Caco-2 (cell line): ENCODE data around the gene EIF3I. TPM values are rescaled to one million over a fixed set of nuclear protein-coding genes. Genes with fewer than 3 reads are reported as not detected.

Source experiments
- BruUV-seq: library from RNA; stranded (reverse); fragments of 400-500 nt; replicated peaks from 2 replicates; lab custom pipeline; 2021; lab: Mats Ljungman, UMichigan
- CTCF ChIA-PET: fragments of 300-600 bp; sonication (Branson Sonifier 250); formaldehyde crosslinking; loops from one replicate; lab custom pipeline; 2022; ENCODE audit warnings: antibody characterized with exemption; lab: Charles Lee
- POLR2A ChIA-PET: fragments of 300-600 bp; sonication (Branson Sonifier 250); formaldehyde crosslinking; loops from one replicate; lab custom pipeline; 2022; ENCODE audit warnings: antibody characterized with exemption; lab: Charles Lee
- DNase-seq, 2 experiments: peaks; one replicate each; pipeline versions ENCODE4 v3.0.0 to v3.0.0-alpha.2; 2020 to 2022
- H3K27me3 ChIP-seq: replicated peaks from 2 replicates; pipeline ENCODE4 v1.6.0; 2011; ENCODE audit warnings: low read length; ENCODE audit not compliant: control insufficient read depth, insufficient read depth
- H3K36me3 ChIP-seq: 2 replicates; pipeline ENCODE4 v1.5.1; 2011; ENCODE audit warnings: low read length; ENCODE audit not compliant: control insufficient read depth, insufficient read depth
- H3K4me1 ChIP-seq: fragments of 250-450 bp; sonication (Bioruptor Pico); 2 replicates; pipeline ENCODE4 v1.5.1; 2020; ENCODE audit warnings: mild to moderate bottlenecking
- H3K4me3 ChIP-seq: 2 replicates; pipeline ENCODE4 v1.5.1; 2011; ENCODE audit warnings: low read depth, mild to moderate bottlenecking, control low read depth, low read length
- H3K9me3 ChIP-seq: fragments of 250-450 bp; sonication (Bioruptor Pico); 2 replicates; pipeline ENCODE4 v1.5.1; 2020; ENCODE audit warnings: mild to moderate bottlenecking, moderate library complexity
- H3K27ac Mint-ChIP-seq: one replicate; pipeline ENCODE4 v1.8.0; 2022; ENCODE audit warnings: mixed read lengths; ENCODE audit not compliant: unreplicated experiment
- H3K27me3 Mint-ChIP-seq: one replicate; pipeline ENCODE4 v1.8.0; 2022; ENCODE audit warnings: mixed read lengths; ENCODE audit not compliant: insufficient read depth, unreplicated experiment
- H3K36me3 Mint-ChIP-seq: one replicate; pipeline ENCODE4 v1.8.0; 2022; ENCODE audit warnings: mild to moderate bottlenecking, mixed read lengths; ENCODE audit not compliant: insufficient read depth, unreplicated experiment
- H3K4me1 Mint-ChIP-seq: one replicate; pipeline ENCODE4 v1.8.0; 2022; ENCODE audit warnings: low read depth, mixed read lengths; ENCODE audit not compliant: unreplicated experiment
- H3K4me3 Mint-ChIP-seq: one replicate; pipeline ENCODE4 v1.8.0; 2022; ENCODE audit warnings: mild to moderate bottlenecking, moderate library complexity, mixed read lengths; ENCODE audit not compliant: unreplicated experiment
- H3K9me3 Mint-ChIP-seq: one replicate; pipeline ENCODE4 v1.8.0; 2022; ENCODE audit warnings: mixed read lengths; ENCODE audit not compliant: unreplicated experiment
- CTCF ChIP-seq, 2 experiments: fragments of 200-600 bp in 1 of 2; IDR thresholded peaks; 1 replicate in 1 of 2; 2 replicates in 1 of 2; pipeline versions ENCODE4 v1.5.1 to v1.8.0; 2011 to 2022; ENCODE audit warnings: antibody characterized with exemption in 1 of 2, control low read depth in 1 of 2, inconsistent platforms in 1 of 2, low read depth in 1 of 2, low read length in 1 of 2, mild to moderate bottlenecking in 1 of 2, moderate library complexity in 1 of 2; ENCODE audit not compliant: insufficient read depth in 1 of 2, severe bottlenecking in 1 of 2, unreplicated experiment in 1 of 2
- intact Hi-C: fragments of 100-400 bp; cut with micrococcal nuclease; formaldehyde crosslinking; loops from one replicate; pipeline ENCODE4 v1.10.0; 2022; ENCODE audit not compliant: unreplicated experiment
- total RNA-seq: library from RNA; stranded (reverse); gene quantifications from 2 replicates; pipeline ENCODE4 v1.2.3, GENCODE V29; 2022

The EIF3I gene
- total RNA-seq, 1 experiment from 2014 or later = 128 TPM

GRCh38 chr1:32178380-32179192, 43.6 kb upstream of the EIF3I start:
- Histone ChIP-seq H3K36me3 (peaks cover 2% of the 10 kb centered on the region; the same call in 1 of the 2 replicates), H3K9me3 (no peaks in the 10 kb centered on the region), H3K4me3 (no peak overlapping the region; the same call in 1 of the 2 replicates), H3K4me1 (peaks cover 15% of the 10 kb centered on the region), H3K27me3 (no peaks in the 10 kb centered on the region)
- Mint-ChIP-seq H3K36me3 (peaks cover 59% of the 10 kb centered on the region), H3K4me3 (peak overlapping the region; percentile 92), H3K4me1 (peaks cover 25% of the 10 kb centered on the region), H3K27ac (peak overlapping the region; percentile 94), H3K27me3 (no peaks in the 10 kb centered on the region), H3K9me3 (no peaks in the 10 kb centered on the region)
- intact Hi-C loops = no loop called here
- BruUV-seq = TSS peak; percentile 94
- POLR2A ChIA-PET = interaction anchor here (0.6 to 1.2 kb wide), 7 partner anchors 22 to 1003 kb away, joined by 3 to 8 read pairs (median 4); partner anchors contain the start of genes BSDC1, CCDC28B, IQCC and KPNA6
- DNase-seq = no peak
- CTCF ChIA-PET = interaction anchor here (1.0 kb wide), 1 partner anchor 36 kb away, joined by 6 read pairs; no protein-coding TSS in a partner anchor
- TF ChIP-seq CTCF (IDR thresholded peaks at IDR 0.05; ENCODE audit: insufficient read depth in 1 of 2, low read depth in 1 of 2, low read length in 1 of 2, severe bottlenecking in 1 of 2, unreplicated experiment in 1 of 2) = no peak

GRCh38 chr1:32179193-32179442, 43.1 kb upstream of the EIF3I start:
- H3K4me3 Mint-ChIP-seq = peak overlapping the region; percentile 92
- H3K4me3 ChIP-seq = peak overlapping the region; percentile 39
- no TSS peak for BruUV-seq
- ChIA-PET CTCF (interaction anchor here (1.0 kb wide), 1 partner anchor 37 kb away, joined by 6 read pairs; no protein-coding TSS in a partner anchor), POLR2A (interaction anchor here (0.6 to 1.2 kb wide), 7 partner anchors 21 to 1003 kb away, joined by 3 to 8 read pairs (median 4); partner anchors contain the start of genes BSDC1, CCDC28B, IQCC and KPNA6)
- TF ChIP-seq CTCF (IDR thresholded peaks at IDR 0.05; ENCODE audit: insufficient read depth in 1 of 2, low read depth in 1 of 2, low read length in 1 of 2, severe bottlenecking in 1 of 2, unreplicated experiment in 1 of 2) = no peak
- peaks cover 60% of the 10 kb centered on the region for H3K36me3 Mint-ChIP-seq
- H3K36me3 ChIP-seq = peaks cover 2% of the 10 kb centered on the region; the same call in 1 of the 2 replicates
- H3K4me1 ChIP-seq = peaks cover 15% of the 10 kb centered on the region
- no peaks in the 10 kb centered on the region for H3K27me3 Mint-ChIP-seq
- H3K27ac Mint-ChIP-seq = peak overlapping the region; percentile 94
- DNase-seq = no peak
- H3K27me3 ChIP-seq = no peaks in the 10 kb centered on the region
- no peaks in the 10 kb centered on the region for H3K9me3 Mint-ChIP-seq
- intact Hi-C loops = no loop called here
- H3K9me3 ChIP-seq = no peaks in the 10 kb centered on the region
- H3K4me1 Mint-ChIP-seq = peaks cover 25% of the 10 kb centered on the region

- BruUV-seq = no TSS peak
- peak within 1 kb of the TSS; percentile 94 for H3K27ac Mint-ChIP-seq
- ChIA-PET CTCF (interaction anchor here (0.6 to 1.0 kb wide), 2 partner anchors 21 to 37 kb away, joined by 3 to 6 read pairs; partner anchors contain the start of gene CCDC28B), POLR2A (interaction anchor here (0.6 to 1.2 kb wide), 8 partner anchors 21 to 1002 kb away, joined by 3 to 8 read pairs (median 4); partner anchors contain the start of genes BSDC1, CCDC28B, IQCC and KPNA6)
- Histone ChIP-seq H3K27me3 (no peaks in the 10 kb centered on the region), H3K4me1 (peaks cover 15% of the 10 kb centered on the region), H3K4me3 (peak within 1 kb of the TSS; percentile 39), H3K9me3 (no peaks in the 10 kb centered on the region), H3K36me3 (peaks cover 2% of the 10 kb centered on the region; the same call in 1 of the 2 replicates)
- H3K9me3 Mint-ChIP-seq = no peaks in the 10 kb centered on the region
- peak within 1 kb of the TSS; percentile 92 for H3K4me3 Mint-ChIP-seq
- peak; percentile 91 for DNase-seq
- H3K4me1 Mint-ChIP-seq = peaks cover 25% of the 10 kb centered on the region
- H3K27me3 Mint-ChIP-seq = no peaks in the 10 kb centered on the region
- peaks cover 62% of the 10 kb centered on the region for H3K36me3 Mint-ChIP-seq
- no peak for TF ChIP-seq CTCF (IDR thresholded peaks at IDR 0.05; ENCODE audit: insufficient read depth in 1 of 2, low read depth in 1 of 2, low read length in 1 of 2, severe bottlenecking in 1 of 2, unreplicated experiment in 1 of 2)
- intact Hi-C loops = no loop called here
Observed at GRCh38 chr1:32179443-32180185, 42.6 kb upstream of the EIF3I start, which contains the start of gene TXLNA. Gene TXLNA (plus strand): TSS chr1:32179675. CDS start chr1:32180346, 671 bp downstream.
